ENCODE data around the gene MT1M. TPM values are rescaled to one million over a fixed set of nuclear protein-coding genes. Genes with fewer than 3 reads are reported as not detected.

MT1M gene
- total RNA-seq, 1 experiment from 2014 or later: not detected

DNA sequence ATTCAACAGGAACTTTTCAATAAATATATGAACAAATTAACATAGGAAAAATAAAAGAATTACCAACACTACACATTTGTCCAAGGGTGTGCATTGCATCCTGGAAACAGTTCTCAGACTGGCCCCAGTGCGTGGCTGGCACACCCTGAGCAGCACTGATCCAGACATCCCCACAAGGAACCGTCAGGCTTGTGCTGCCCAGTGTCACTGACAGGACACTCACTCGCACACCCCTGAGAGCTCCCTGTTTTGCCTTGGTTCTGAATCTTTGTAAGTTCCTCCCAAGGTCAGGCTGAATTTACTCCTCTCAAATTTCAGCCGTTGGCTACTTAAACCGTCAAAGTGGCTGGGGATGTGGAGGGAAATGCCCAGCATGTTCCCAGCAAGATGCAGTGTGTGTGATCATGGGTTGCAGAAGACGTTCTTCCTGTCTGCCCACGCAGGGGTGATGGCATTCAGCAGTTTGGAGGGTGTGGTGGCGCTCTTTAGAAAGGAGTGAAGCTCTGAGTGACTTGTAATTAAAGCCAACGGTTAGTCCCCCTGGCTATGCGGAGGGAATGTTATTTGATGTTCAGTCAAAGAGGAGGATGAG is 22.3 kb upstream of the MT1M start:
- POLR2A ChIA-PET (ENCODE audit: unreplicated experiment): interaction anchor here (0.6 to 1.5 kb wide), 2 partner anchors 39 to 88 kb away, joined by 4 to 9 read pairs; no protein-coding TSS in a partner anchor
- H4K20me1 ChIP-seq (ENCODE audit: insufficient read depth): no peaks in the 10 kb centered on the region
- peak overlapping the region; percentile 73 for H3K27ac ChIP-seq
- no peaks in the 10 kb centered on the region for H3K36me3 ChIP-seq (ENCODE audit: low read depth)
- H3K79me2 ChIP-seq (ENCODE audit: low read depth): no peaks in the 10 kb centered on the region; the same call in 1 of the 2 replicates
- no peaks in the 10 kb centered on the region for H3K27me3 ChIP-seq (ENCODE audit: insufficient read depth, low read depth)
- intact Hi-C loops (cut with micrococcal nuclease; ENCODE audit: unreplicated experiment): no loop called here
- CTCF ChIA-PET: no interaction called here
- TF ChIP-seq EZH2 (IDR thresholded peaks at IDR 0.05; ENCODE audit: low read depth): no peak
- TF ChIP-seq, protein P1, sequence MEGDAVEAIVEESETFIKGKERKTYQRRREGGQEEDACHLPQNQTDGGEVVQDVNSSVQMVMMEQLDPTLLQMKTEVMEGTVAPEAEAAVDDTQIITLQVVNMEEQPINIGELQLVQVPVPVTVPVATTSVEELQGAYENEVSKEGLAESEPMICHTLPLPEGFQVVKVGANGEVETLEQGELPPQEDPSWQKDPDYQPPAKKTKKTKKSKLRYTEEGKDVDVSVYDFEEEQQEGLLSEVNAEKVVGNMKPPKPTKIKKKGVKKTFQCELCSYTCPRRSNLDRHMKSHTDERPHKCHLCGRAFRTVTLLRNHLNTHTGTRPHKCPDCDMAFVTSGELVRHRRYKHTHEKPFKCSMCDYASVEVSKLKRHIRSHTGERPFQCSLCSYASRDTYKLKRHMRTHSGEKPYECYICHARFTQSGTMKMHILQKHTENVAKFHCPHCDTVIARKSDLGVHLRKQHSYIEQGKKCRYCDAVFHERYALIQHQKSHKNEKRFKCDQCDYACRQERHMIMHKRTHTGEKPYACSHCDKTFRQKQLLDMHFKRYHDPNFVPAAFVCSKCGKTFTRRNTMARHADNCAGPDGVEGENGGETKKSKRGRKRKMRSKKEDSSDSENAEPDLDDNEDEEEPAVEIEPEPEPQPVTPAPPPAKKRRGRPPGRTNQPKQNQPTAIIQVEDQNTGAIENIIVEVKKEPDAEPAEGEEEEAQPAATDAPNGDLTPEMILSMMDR (conservative IDR thresholded peaks at IDR 0.05): no peak
- peaks cover 65% of the 10 kb centered on the region for H3F3A ChIP-seq (ENCODE audit: insufficient read depth, low read depth)
- peaks cover 96% of the 10 kb centered on the region for H3K4me1 ChIP-seq (replicated peaks; ENCODE audit: insufficient read depth)
- peak; percentile 55 to 72 for DNase-seq
- no TSS peak for BruUV-seq (replicated peaks)
- no peaks in the 10 kb centered on the region for H3K9me2 ChIP-seq (ENCODE audit: insufficient read depth)
- no peaks in the 10 kb centered on the region for H3K9me3 ChIP-seq (ENCODE audit: insufficient read depth, low read depth)
- peak overlapping the region; percentile 90 for H3K4me2 ChIP-seq
- H2AFZ ChIP-seq: no peak overlapping the region
- H3K4me3 ChIP-seq: peak overlapping the region; percentile 90; the same call in 1 of the 2 replicates

DNA sequence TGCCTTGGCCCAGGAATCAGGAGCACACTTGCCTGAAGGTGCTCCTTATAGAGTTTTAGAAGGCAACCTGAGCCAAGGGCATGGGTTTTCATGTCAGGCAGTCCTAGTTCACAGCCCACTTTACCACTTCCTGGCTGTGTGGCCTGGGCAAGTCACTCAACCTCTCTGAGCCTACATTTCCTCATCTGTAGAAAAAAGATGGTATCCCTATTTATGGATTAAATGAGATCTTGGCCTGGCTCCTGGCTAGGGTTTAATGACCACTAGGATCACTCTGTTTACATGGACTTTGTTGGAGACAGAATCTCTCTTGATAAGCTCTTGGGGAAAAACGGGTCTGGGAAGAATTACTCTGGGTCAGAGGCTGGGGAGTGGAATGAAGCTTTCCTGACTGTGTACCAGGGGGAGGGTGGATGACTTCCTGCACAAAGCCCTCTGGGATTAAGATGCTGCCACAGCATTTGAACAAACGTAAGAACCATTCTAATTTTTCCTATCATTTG is 21.8 kb upstream of the MT1M start:
- no TSS peak for BruUV-seq (replicated peaks)
- H3K79me2 ChIP-seq (ENCODE audit: low read depth): no peaks in the 10 kb centered on the region; the same call in 1 of the 2 replicates
- H3K4me1 ChIP-seq (replicated peaks; ENCODE audit: insufficient read depth): peaks cover 96% of the 10 kb centered on the region
- peak overlapping the region; percentile 90; the same call in 1 of the 2 replicates for H3K4me3 ChIP-seq
- DNase-seq: no peak
- ChIA-PET POLR2A (ENCODE audit: unreplicated experiment) (interaction anchor here (0.6 to 1.5 kb wide), 2 partner anchors 39 to 372 kb away, joined by 3 to 9 read pairs; no protein-coding TSS in a partner anchor), CTCF (interaction anchor here (0.5 to 1.3 kb wide), 2 partner anchors 33 to 89 kb away, joined by 3 to 4 read pairs; no protein-coding TSS in a partner anchor)
- H3K9me2 ChIP-seq (ENCODE audit: insufficient read depth): no peaks in the 10 kb centered on the region
- no peak overlapping the region for H2AFZ ChIP-seq
- TF ChIP-seq, protein P1 (conservative IDR thresholded peaks at IDR 0.05): no peak
- TF ChIP-seq EZH2 (IDR thresholded peaks at IDR 0.05; ENCODE audit: low read depth): no peak
- no peaks in the 10 kb centered on the region for H4K20me1 ChIP-seq (ENCODE audit: insufficient read depth)
- no peaks in the 10 kb centered on the region for H3K9me3 ChIP-seq (ENCODE audit: insufficient read depth, low read depth)
- no peaks in the 10 kb centered on the region for H3K27me3 ChIP-seq (ENCODE audit: insufficient read depth, low read depth)
- no peaks in the 10 kb centered on the region for H3K36me3 ChIP-seq (ENCODE audit: low read depth)
- H3F3A ChIP-seq (ENCODE audit: insufficient read depth, low read depth): peaks cover 65% of the 10 kb centered on the region
- intact Hi-C loops (cut with micrococcal nuclease; ENCODE audit: unreplicated experiment): no loop called here
- H3K27ac ChIP-seq: peak overlapping the region; percentile 73
- H3K4me2 ChIP-seq: peak overlapping the region; percentile 90

DNA sequence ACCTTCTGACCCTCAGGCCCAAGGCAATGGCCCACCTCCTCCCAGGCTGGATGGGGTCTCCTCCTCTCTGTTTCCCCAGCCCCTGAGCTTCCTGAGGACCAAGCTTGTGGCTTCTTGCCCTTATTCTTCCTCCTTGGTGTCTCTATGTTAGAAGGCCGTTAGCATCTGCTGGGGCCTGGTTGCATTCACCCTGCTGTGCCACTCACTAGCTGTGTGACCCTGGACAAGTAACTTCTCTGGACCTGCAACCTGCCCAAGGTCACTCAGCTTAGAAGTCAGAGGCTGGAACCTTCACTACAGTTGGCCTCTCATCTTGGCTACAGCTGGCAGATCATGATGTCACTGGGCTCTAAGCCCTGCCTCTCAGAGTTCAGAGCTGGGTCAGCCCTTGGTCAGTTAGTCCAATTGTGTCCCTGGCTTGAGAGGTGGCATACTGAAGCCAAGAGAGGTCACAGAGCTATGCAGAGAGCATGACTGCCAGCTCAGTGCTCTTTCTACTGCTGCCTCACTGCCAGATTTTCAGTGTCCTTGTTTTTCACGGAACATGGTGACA is 21.1 kb upstream of the MT1M start:
- POLR2A ChIA-PET (ENCODE audit: unreplicated experiment): interaction anchor here (0.6 to 1.5 kb wide), 2 partner anchors 38 to 372 kb away, joined by 3 to 9 read pairs; no protein-coding TSS in a partner anchor
- CTCF ChIA-PET: interaction anchor here (0.5 to 1.3 kb wide), 2 partner anchors 32 to 89 kb away, joined by 3 to 4 read pairs; no protein-coding TSS in a partner anchor
- peak overlapping the region; percentile 73 for H3K27ac ChIP-seq
- H3F3A ChIP-seq (ENCODE audit: insufficient read depth, low read depth): peaks cover 59% of the 10 kb centered on the region
- H2AFZ ChIP-seq: no peak overlapping the region
- intact Hi-C loops (cut with micrococcal nuclease; ENCODE audit: unreplicated experiment): no loop called here
- no peaks in the 10 kb centered on the region for H3K9me3 ChIP-seq (ENCODE audit: insufficient read depth, low read depth)
- TF ChIP-seq, protein P1 (conservative IDR thresholded peaks at IDR 0.05): no peak
- no peak for TF ChIP-seq EZH2 (IDR thresholded peaks at IDR 0.05; ENCODE audit: low read depth)
- H4K20me1 ChIP-seq (ENCODE audit: insufficient read depth): no peaks in the 10 kb centered on the region
- H3K9me2 ChIP-seq (ENCODE audit: insufficient read depth): no peaks in the 10 kb centered on the region
- DNase-seq: peak in 1 of 2 experiments; percentile 75
- BruUV-seq (replicated peaks): no TSS peak
- H3K4me2 ChIP-seq: peak overlapping the region; percentile 90
- no peaks in the 10 kb centered on the region for H3K27me3 ChIP-seq (ENCODE audit: insufficient read depth, low read depth)
- no peak overlapping the region for H3K4me3 ChIP-seq
- H3K36me3 ChIP-seq (ENCODE audit: low read depth): no peaks in the 10 kb centered on the region
- H3K79me2 ChIP-seq (ENCODE audit: low read depth): no peaks in the 10 kb centered on the region; the same call in 1 of the 2 replicates
- peaks cover 92% of the 10 kb centered on the region for H3K4me1 ChIP-seq (replicated peaks; ENCODE audit: insufficient read depth)

Data from PC-9 (cell line).